Hepatocyte (in vitro differentiated cells): Measurements from ENCODE around the gene XPO4. TPM values are rescaled to one million over a fixed set of nuclear protein-coding genes. Genes with fewer than 3 reads are reported as not detected.
A peak's percentile ranks its signal among the peaks of the same experiment; 100 is the strongest.

Experiments
- DNase-seq: peaks from one replicate; pipeline ENCODE4 v3.0.0-alpha.2; 2016; ENCODE audit warnings: low spot score
- H2AFZ ChIP-seq: fragments of 200-600 bp; sonication (generic); 2 replicates; pipeline ENCODE4 v1.6.0; 2016; ENCODE audit warnings: antibody characterized with exemption, mild to moderate bottlenecking
- H3K27ac ChIP-seq: fragments of 200-600 bp; sonication (generic); 2 replicates; pipeline ENCODE4 v1.5.1; 2016; ENCODE audit warnings: mild to moderate bottlenecking
- H3K27me3 ChIP-seq: fragments of 200-600 bp; sonication (generic); 2 replicates; pipeline ENCODE4 v1.6.1; 2016
- H3K36me3 ChIP-seq: fragments of 200-600 bp; sonication (generic); replicated peaks from 2 replicates; pipeline ENCODE4 v1.5.1; 2016; ENCODE audit warnings: low read depth; ENCODE audit not compliant: insufficient read depth
- H3K4me1 ChIP-seq: fragments of 200-600 bp; sonication (generic); 2 replicates; pipeline ENCODE4 v1.5.1; 2016; ENCODE audit warnings: mild to moderate bottlenecking, moderate library complexity; ENCODE audit not compliant: insufficient read depth
- H3K4me2 ChIP-seq: fragments of 200-600 bp; sonication (generic); 2 replicates; pipeline ENCODE4 v1.6.0; 2016
- H3K4me3 ChIP-seq: fragments of 200-600 bp; sonication (generic); 2 replicates; pipeline ENCODE4 v1.5.1; 2016; ENCODE audit warnings: mild to moderate bottlenecking
- H3K79me2 ChIP-seq: fragments of 200-600 bp; sonication (generic); 2 replicates; pipeline ENCODE4 v1.6.0; 2017; ENCODE audit warnings: mild to moderate bottlenecking
- H3K9me2 ChIP-seq: fragments of 200-600 bp; sonication (generic); replicated peaks from 2 replicates; pipeline ENCODE4 v1.6.0; 2017; ENCODE audit warnings: mild to moderate bottlenecking; ENCODE audit not compliant: insufficient read depth
- H3K9me3 ChIP-seq: fragments of 200-600 bp; sonication (generic); 2 replicates; pipeline ENCODE4 v1.5.1; 2016; ENCODE audit warnings: low read depth, mild to moderate bottlenecking
- H4K20me1 ChIP-seq: fragments of 200-600 bp; sonication (generic); 2 replicates; pipeline ENCODE4 v1.6.0; 2016; ENCODE audit warnings: mild to moderate bottlenecking; ENCODE audit not compliant: insufficient read depth, poor library complexity, severe bottlenecking
- EZH2 ChIP-seq: fragments of 200-600 bp; sonication (generic); IDR thresholded peaks from 2 replicates; pipeline ENCODE4 v1.6.1; 2016; ENCODE audit warnings: antibody characterized with exemption, mild to moderate bottlenecking, borderline replicate concordance
- EZH2phosphoT487 ChIP-seq: fragments of 200-600 bp; sonication (generic); IDR thresholded peaks from one replicate; pipeline ENCODE4 v1.6.1; 2018; ENCODE audit warnings: antibody characterized with exemption, mild to moderate bottlenecking, low read depth, moderate library complexity; ENCODE audit not compliant: unreplicated experiment, severe bottlenecking
- WGBS: methylation state at CpG from one replicate; pipeline ENCODE4 v1.1.6; 2016; ENCODE audit warnings: low lambda C conversion rate; ENCODE audit errors: missing lambda C conversion rate; 5-methylcytosine and 5-hydroxymethylcytosine counted together
- polyA plus RNA-seq: library from polyadenylated mRNA; unstranded; fragments of >200 nt; fragmentation: Nextera tagmentation; extraction: Ambion mirVana; gene quantifications from 2 replicates; pipeline ENCODE4 v1.2.1, GENCODE V29; 2016
- total RNA-seq: library from RNA; depleted of rRNA; stranded (reverse); fragments of >200 nt; gene quantifications from 2 replicates; pipeline ENCODE4 v1.2.3, GENCODE V29; 2014
- TF ChIP-seq, protein P1 (sequence below): fragments of 200-600 bp; sonication (generic); IDR thresholded peaks from 2 replicates; pipeline ENCODE4 v1.5.1; 2016; ENCODE audit warnings: antibody characterized with exemption, mild to moderate bottlenecking; ENCODE audit not compliant: poor library complexity

Gene XPO4
- total and polyA plus RNA-seq, 2 experiments from 2014 or later = 3.4 to 20.7 TPM

GRCh38 chr13:20814224-20814910 is 88.2 kb downstream of the XPO4 start:
- Histone ChIP-seq H3K27me3 (no peaks in the 10 kb centered on the region), H3K4me1 (peaks cover 5% of the 10 kb centered on the region), H3K4me2 (peak overlapping the region; percentile 37), H3K27ac (peak overlapping the region; percentile 49), H3K9me2 (no peaks in the 10 kb centered on the region), H3K9me3 (no peaks in the 10 kb centered on the region), H4K20me1 (no peaks in the 10 kb centered on the region), H2AFZ (no peak overlapping the region), H3K36me3 (no peaks in the 10 kb centered on the region), H3K79me2 (no peaks in the 10 kb centered on the region), H3K4me3 (no peak overlapping the region)
- WGBS = 60% methylated on average over 5 of the region's 5 CpGs
- peak; percentile 60 for DNase-seq
- TF ChIP-seq EZH2 = no peak
- TF ChIP-seq, protein P1, sequence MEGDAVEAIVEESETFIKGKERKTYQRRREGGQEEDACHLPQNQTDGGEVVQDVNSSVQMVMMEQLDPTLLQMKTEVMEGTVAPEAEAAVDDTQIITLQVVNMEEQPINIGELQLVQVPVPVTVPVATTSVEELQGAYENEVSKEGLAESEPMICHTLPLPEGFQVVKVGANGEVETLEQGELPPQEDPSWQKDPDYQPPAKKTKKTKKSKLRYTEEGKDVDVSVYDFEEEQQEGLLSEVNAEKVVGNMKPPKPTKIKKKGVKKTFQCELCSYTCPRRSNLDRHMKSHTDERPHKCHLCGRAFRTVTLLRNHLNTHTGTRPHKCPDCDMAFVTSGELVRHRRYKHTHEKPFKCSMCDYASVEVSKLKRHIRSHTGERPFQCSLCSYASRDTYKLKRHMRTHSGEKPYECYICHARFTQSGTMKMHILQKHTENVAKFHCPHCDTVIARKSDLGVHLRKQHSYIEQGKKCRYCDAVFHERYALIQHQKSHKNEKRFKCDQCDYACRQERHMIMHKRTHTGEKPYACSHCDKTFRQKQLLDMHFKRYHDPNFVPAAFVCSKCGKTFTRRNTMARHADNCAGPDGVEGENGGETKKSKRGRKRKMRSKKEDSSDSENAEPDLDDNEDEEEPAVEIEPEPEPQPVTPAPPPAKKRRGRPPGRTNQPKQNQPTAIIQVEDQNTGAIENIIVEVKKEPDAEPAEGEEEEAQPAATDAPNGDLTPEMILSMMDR = no peak
- no peak for TF ChIP-seq EZH2phosphoT487

GRCh38 chr13:20812890-20813289 is 89.7 kb downstream of the XPO4 start:
- DNase-seq = no peak
- Histone ChIP-seq H3K27me3 (no peaks in the 10 kb centered on the region), H3K4me1 (peaks cover 5% of the 10 kb centered on the region), H2AFZ (no peak overlapping the region), H3K4me2 (no peak overlapping the region), H3K9me3 (no peaks in the 10 kb centered on the region), H3K4me3 (no peak overlapping the region), H3K9me2 (no peaks in the 10 kb centered on the region), H4K20me1 (no peaks in the 10 kb centered on the region), H3K79me2 (no peaks in the 10 kb centered on the region), H3K36me3 (peaks cover 5% of the 10 kb centered on the region), H3K27ac (no peak overlapping the region)
- WGBS = 99% methylated on average over 7 of the region's 7 CpGs
- no peak for TF ChIP-seq EZH2phosphoT487
- TF ChIP-seq, protein P1 = no peak

- 80% methylated on average over 2 of the region's 2 CpGs for WGBS
- H3K27me3 ChIP-seq = no peaks in the 10 kb centered on the region
- no peak overlapping the region for H3K27ac ChIP-seq
- TF ChIP-seq EZH2phosphoT487 (no peak), EZH2 (no peak)
- TF ChIP-seq, protein P1 = no peak
- no peak overlapping the region for H3K4me2 ChIP-seq
- H2AFZ ChIP-seq = no peak overlapping the region
- H3K4me3 ChIP-seq = no peak overlapping the region
- no peaks in the 10 kb centered on the region for H3K79me2 ChIP-seq
- no peaks in the 10 kb centered on the region for H3K9me2 ChIP-seq
- H3K4me1 ChIP-seq = peaks cover 5% of the 10 kb centered on the region
- H3K36me3 ChIP-seq = peaks cover 5% of the 10 kb centered on the region
- no peaks in the 10 kb centered on the region for H4K20me1 ChIP-seq
- DNase-seq = no peak
- no peaks in the 10 kb centered on the region for H3K9me3 ChIP-seq
Observed at GRCh38 chr13:20810808-20811207, 91.7 kb downstream of the XPO4 start.

DNA sequence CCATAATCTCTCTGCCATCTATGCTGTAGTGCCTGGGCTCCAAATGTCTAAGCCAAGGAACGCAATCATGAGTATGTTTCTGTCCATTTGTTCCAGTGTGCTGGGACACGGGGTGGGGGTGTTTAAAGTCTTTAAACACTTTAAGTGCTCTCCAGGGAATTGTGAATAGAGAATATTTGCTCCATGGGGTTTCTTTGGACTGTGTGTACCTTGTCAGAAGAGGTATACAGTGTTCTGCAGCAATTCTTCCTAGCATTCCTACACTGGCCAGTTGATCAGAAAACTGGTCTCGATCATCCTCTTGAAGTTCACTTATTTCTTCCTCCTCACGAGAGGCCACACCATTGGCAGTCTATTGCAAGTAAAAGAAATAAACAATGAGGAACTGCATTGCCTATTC is 93.7 kb downstream of the XPO4 start:
- TF ChIP-seq, protein P1 = no peak
- TF ChIP-seq EZH2 = no peak
- no peak for TF ChIP-seq EZH2phosphoT487
- 92% methylated on average over 4 of the region's 4 CpGs for WGBS
- H3K4me2 ChIP-seq = no peak overlapping the region

More for the DNA sequence above, 93.7 kb downstream of the XPO4 start:
- H4K20me1 ChIP-seq = no peaks in the 10 kb centered on the region
- peaks cover 5% of the 10 kb centered on the region for H3K4me1 ChIP-seq
- no peak overlapping the region for H3K27ac ChIP-seq
- H3K9me3 ChIP-seq = no peaks in the 10 kb centered on the region
- no peak for DNase-seq
- no peaks in the 10 kb centered on the region for H3K27me3 ChIP-seq
- peaks cover 5% of the 10 kb centered on the region for H3K36me3 ChIP-seq
- H2AFZ ChIP-seq = no peak overlapping the region
- H3K9me2 ChIP-seq = no peaks in the 10 kb centered on the region
- no peaks in the 10 kb centered on the region for H3K79me2 ChIP-seq
- no peak overlapping the region for H3K4me3 ChIP-seq
